Subcutaneous adipose tissue (tissue), 4 donors: ENCODE results near the gene CHST3. TPM values are rescaled to one million over a fixed set of nuclear protein-coding genes. Genes with fewer than 3 reads are reported as not detected.

Experiments
- total RNA-seq, 4 donors: library from RNA; depleted of rRNA; stranded (reverse); fragments of >200 nt; gene quantifications; one replicate each; pipeline ENCODE4 v1.1.0, GENCODE V29; 2016
- TF ChIP-seq, protein P1 (sequence below): fragments of 450-650 bp; IDR thresholded peaks from one replicate; pipeline ENCODE4 v1.5.1; 2016; ENCODE audit warnings: low read depth, mild to moderate bottlenecking, control low read depth, antibody characterized with exemption, moderate library complexity

Gene CHST3
- total RNA-seq, 4 donors from 2014 or later, result 11.2 to 26.3 (median 17.9) TPM

DNA sequence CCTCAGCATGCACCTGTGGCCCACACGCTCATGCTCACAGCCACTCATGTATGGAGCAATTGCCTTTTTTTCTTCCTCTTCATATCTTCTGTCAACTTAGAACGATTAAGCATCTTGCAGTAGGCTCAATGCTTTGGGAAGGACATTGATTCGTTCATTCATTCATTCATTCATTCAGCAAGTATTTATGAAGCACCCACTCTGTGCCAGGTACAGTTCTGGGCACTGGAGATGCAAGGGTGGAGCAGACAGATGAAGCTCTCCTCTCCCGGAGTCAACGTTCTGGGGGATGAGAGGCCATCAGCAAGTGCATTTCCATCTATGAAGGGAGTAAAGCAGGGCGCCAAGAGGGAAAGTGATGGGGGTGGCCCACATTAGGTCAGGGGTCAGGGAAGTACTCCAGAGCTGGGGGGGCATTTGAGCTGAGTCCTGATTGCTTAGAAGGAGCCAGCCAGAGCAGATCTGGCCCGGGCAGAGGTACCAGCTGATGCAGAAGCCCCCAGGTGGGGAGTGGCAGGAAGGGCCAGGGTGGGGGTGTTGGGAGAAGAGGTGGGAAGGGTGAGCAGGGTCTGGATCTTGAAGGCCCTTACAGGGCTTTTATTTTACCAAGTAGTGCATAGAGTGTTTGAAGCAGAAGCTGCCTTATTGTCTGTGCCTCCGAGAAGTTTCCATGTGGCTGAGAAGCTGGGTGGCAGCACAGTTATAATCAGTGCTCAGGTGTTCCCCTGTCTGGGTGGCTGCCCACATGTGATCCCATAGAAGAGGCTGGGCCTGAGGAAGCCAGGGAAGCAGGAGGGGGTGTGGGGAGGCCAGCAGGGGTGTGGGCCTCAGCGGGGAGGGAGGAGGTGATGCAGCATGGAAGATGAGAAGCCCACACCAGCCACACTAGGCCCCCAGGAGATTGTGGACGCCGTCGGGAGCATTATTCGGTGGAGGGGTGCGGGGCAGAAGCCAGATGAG is 36.2 kb downstream of the CHST3 start:
- TF ChIP-seq, protein P1, sequence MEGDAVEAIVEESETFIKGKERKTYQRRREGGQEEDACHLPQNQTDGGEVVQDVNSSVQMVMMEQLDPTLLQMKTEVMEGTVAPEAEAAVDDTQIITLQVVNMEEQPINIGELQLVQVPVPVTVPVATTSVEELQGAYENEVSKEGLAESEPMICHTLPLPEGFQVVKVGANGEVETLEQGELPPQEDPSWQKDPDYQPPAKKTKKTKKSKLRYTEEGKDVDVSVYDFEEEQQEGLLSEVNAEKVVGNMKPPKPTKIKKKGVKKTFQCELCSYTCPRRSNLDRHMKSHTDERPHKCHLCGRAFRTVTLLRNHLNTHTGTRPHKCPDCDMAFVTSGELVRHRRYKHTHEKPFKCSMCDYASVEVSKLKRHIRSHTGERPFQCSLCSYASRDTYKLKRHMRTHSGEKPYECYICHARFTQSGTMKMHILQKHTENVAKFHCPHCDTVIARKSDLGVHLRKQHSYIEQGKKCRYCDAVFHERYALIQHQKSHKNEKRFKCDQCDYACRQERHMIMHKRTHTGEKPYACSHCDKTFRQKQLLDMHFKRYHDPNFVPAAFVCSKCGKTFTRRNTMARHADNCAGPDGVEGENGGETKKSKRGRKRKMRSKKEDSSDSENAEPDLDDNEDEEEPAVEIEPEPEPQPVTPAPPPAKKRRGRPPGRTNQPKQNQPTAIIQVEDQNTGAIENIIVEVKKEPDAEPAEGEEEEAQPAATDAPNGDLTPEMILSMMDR, result no peak

DNA sequence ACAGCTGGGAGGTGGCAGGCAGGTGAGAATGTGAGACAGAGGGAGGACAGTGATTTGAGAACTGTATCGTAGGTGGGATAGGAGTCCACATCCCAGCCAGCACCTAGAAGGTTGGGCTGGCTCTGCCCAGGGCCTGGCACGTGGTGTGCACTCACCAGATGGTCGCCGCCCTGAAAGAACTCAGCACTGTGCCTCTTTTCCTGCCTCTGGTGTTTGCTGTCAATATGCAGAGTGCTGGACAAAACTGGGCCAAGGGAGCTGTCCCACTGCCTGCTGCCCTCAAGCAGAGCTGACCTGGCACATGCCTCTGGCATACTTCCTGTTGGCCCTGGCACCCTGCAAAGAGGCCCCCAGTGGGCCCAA is 36.8 kb downstream of the CHST3 start:
- TF ChIP-seq, protein P1, result no peak

DNA sequence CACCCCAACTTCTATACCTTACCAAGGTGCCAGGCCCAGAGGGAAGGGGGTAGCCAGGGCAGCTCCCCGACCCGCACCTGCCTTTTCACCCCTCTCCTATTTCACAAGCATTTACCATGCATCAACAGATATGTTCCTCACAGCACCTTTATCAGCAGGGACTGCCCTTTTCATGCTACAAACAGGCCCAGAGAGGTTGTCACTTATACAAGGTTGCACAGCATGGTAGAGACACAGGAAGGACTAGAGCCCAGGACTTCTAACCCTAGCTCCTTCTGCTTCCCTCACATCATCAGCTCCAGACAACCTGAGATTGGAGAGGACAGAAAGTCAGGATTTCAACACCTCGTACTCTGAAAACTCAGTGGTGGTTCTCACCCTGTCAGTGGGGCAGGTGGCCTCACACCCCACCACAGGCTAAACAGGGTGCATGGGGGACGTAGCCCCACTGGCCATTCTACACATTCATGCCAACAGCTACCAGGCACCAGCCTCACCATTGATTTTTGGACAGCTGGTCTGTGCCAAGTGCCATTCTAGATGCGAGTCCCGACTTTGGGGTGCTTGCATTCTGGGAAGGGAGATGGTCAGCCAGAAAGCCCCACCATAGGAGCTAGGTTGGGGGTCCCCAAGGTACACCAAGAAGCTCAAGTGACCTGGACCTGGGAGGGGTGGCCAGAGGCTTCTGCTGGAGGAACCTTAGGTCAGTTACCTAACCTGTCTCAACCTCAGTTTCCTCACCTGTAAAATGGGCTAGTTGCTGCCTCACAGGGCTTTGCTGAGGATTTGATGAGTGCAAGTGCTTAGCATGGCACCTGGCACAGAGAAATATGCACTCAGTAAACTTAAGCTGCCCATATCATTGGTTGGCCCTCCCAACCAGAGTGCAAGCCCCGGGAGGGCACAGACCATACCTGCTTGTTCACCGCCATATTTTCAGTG is 38.4 kb downstream of the CHST3 start:
- TF ChIP-seq, protein P1, result no peak

DNA sequence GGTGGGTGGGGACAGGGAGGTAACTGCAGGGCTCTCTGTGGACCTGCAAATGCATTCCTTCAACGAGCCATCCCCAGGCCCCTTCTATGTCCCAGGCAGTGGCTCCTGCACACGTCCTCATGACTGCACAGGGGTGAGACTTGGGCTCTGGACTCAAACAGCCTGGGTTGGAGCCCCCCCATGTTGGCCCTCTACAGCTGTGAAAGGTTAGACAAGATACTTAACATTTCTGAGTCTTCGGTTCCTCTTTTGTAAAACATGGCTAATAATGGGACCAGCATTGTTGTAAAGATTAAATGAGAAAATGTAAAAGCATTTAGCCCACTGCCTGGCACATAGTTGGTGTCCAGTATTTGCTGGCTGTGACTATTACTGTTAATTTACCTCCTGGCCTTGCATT is 41.8 kb downstream of the CHST3 start:
- TF ChIP-seq, protein P1, result no peak

DNA sequence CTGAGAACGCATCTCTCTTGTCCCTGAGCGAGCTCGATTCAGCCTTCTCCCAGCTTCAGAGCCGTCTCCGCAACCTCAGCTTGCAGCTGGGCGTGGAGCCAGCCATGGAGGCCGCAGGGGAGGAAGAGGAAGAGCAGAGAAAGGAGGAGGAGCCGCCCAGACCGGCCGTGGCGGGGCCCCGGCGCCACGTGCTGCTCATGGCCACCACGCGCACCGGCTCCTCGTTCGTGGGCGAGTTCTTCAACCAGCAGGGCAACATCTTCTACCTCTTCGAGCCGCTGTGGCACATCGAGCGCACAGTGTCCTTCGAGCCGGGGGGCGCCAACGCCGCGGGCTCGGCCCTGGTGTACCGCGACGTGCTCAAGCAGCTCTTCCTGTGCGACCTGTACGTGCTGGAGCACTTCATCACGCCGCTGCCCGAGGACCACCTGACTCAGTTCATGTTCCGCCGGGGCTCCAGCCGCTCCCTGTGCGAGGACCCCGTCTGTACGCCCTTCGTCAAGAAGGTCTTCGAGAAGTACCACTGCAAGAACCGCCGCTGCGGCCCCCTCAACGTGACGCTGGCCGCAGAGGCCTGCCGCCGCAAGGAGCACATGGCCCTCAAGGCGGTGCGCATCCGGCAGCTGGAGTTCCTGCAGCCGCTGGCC is 43.2 kb downstream of the CHST3 start:
- TF ChIP-seq, protein P1, result no peak

DNA sequence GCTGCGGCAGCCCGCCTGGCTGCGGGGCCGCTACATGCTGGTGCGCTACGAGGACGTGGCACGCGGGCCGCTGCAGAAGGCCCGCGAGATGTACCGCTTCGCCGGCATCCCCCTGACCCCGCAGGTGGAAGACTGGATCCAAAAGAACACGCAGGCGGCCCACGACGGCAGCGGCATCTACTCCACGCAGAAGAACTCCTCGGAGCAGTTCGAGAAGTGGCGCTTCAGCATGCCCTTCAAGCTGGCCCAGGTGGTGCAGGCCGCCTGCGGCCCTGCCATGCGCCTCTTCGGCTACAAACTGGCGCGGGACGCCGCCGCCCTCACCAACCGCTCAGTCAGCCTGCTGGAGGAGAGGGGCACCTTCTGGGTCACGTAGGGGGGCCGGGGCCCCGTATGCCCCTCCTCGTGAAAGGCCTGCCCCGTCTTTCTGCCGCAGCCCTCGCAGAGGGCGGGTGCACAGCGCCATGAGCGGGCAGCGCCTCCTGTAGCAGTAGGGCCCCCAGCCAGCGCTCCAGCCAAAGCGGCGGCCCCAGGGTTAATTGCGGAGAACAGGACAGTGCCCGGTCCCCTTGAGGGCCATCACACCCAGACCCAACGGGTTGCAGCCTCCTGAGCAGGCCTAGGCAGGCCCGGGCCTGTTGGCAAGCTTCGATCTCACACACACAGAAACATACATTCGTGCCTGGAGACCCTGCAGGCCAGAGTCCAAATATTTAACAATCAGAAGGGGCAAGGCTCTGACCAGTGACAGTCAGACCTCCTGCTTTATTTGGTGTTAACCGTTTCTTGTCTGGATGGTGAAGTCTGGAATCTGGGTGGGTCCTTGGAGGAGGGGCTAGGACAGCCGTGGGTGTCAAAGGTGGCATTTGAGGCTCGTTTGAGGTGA is 44.1 kb downstream of the CHST3 start:
- TF ChIP-seq, protein P1, result no peak
